Large intestine (tissue), 3 donors: Measurements from ENCODE around the gene ATP2B2. TPM values are rescaled to one million over a fixed set of nuclear protein-coding genes. Genes with fewer than 3 reads are reported as not detected.

Experiments used
- DNase-seq, 2 donors: peaks; one replicate each; pipeline versions ENCODE4 v3.0.0 to v3.0.0-alpha.2; 2013
- H3K27ac ChIP-seq: one replicate; pipeline ENCODE4 v1.5.1; 2013; ENCODE audit warnings: low read length
- H3K27me3 ChIP-seq: 2 replicates; pipeline ENCODE4 v1.6.1; 2013; ENCODE audit warnings: low read length; ENCODE audit not compliant: control insufficient read depth, insufficient read depth
- H3K36me3 ChIP-seq: 2 replicates; pipeline ENCODE4 v1.6.1; 2013; ENCODE audit warnings: low read length; ENCODE audit not compliant: control insufficient read depth, insufficient read depth
- H3K4me1 ChIP-seq: one replicate; pipeline ENCODE4 v1.6.1; 2013; ENCODE audit warnings: low read length; ENCODE audit not compliant: control insufficient read depth, insufficient read depth
- H3K4me3 ChIP-seq: one replicate; pipeline ENCODE4 v1.5.1; 2013; ENCODE audit warnings: low read length
- H3K9me3 ChIP-seq: one replicate; pipeline ENCODE4 v1.6.1; 2013; ENCODE audit warnings: mild to moderate bottlenecking, low read depth, low read length, moderate library complexity; ENCODE audit not compliant: control insufficient read depth
- WGBS: methylation state at CpG from one replicate; pipeline ENCODE4 v1.1.5; 2013; ENCODE audit warnings: low lambda C conversion rate; ENCODE audit not compliant: insufficient coverage; 5-methylcytosine and 5-hydroxymethylcytosine counted together
- polyA plus RNA-seq: library from polyadenylated mRNA; unstranded; fragments of 120-200 nt; gene quantifications from one replicate; pipeline ENCODE4 v1.2.1, GENCODE V29; 2013

ATP2B2 gene
- polyA plus RNA-seq, 1 donor, result 1.5 TPM

DNA sequence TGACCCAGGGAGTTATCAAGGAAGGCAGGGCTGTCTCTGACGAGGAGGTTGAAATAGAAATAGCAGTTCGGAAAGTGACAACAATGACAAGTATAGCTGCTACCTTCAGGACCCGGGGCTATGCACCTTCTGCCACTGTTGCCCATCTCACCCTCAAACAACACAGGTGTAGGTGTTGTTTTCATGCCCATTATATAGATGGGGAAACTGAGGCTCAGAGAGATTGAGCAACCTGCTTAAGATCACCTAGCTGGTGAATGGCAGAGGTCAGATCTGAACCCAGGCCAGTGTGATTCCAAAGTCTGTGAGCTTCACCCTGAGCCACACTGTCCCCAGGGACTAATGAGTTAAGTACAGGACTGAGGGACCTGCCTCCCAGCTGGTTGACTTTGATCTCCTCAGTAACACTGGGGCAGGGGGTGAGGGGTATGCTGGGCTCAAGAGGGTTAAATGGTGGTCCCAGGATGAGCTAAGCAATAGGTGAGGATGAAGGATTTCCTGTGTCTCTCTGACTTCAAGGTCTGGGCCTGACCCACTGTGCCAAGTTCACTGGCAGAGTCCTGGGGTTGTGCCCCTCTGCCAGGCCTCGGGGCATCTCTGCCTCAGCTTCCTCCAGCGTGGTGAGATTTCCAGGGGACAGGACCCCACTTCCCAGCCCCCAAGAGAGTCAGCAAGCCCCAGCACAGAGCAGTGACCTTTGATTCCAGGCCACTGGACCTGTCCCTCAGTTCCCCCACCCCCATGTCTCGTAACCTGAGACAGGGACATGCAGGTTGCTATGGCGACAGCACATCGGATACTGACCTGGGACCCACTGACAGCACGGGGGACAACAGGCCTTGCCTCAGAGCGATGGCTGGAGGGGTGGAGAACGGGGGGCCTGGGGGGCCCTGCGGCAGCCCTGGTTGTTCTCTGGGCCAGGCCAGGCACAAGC lies 35.0 kb downstream of the ATP2B2 start:
- Histone ChIP-seq H3K9me3 (no peaks in the 10 kb centered on the region), H3K36me3 (no peaks in the 10 kb centered on the region), H3K4me1 (no peaks in the 10 kb centered on the region), H3K27ac (no peak overlapping the region), H3K27me3 (peaks cover 24% of the 10 kb centered on the region), H3K4me3 (no peak overlapping the region)
- WGBS, result no CpG with 5 or more reads among the region's 12 CpGs
- DNase-seq, result no peak

GRCh38 chr3:10469441-10470119 lies 35.8 kb downstream of the ATP2B2 start:
- no peak for DNase-seq
- peaks cover 24% of the 10 kb centered on the region for H3K27me3 ChIP-seq

DNA sequence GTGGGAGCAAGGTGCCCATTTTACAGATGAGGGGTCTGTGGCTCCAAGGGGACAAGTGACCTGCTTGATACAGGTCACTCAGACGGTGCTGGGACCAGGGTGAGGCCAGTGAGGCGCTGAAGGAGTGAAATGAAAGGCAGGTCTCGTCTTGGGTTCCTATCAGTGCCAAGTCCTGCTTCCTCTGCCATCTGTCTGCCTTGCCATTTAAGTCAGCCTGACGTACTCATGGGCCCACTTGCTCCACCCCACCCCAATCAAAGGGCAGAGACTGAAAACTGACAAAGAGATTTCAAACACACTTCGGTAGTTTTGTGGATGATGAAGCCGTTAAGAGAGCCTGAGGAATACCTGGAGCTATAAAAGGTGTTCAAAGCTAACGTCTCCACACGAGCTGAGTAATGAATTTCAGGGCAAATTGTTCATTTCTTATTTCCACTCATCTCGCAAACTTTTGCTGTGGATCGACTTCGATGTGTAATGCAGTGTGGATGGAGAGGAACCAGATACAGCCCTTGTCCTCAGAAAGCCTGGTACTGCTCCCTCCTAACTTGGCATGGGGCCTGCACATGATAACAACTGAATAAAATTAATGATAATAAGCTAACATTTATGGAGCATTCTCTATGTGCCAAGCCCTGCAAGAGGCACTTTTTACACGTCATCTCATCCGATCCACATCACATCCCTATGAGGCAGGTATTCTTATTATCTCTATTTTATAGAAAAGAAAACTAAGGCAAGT lies 36.6 kb downstream of the ATP2B2 start:
- H3K4me3 ChIP-seq, result no peak overlapping the region
- no peaks in the 10 kb centered on the region for H3K36me3 ChIP-seq
- 41% methylated on average over 5 of the region's 13 CpGs for WGBS
- peaks cover 24% of the 10 kb centered on the region for H3K27me3 ChIP-seq
- H3K27ac ChIP-seq, result no peak overlapping the region
- H3K9me3 ChIP-seq, result no peaks in the 10 kb centered on the region
- H3K4me1 ChIP-seq, result no peaks in the 10 kb centered on the region
- DNase-seq, result no peak

More at GRCh38 chr3:10469441-10470119, 35.8 kb downstream of the ATP2B2 start:
- H3K4me1 ChIP-seq, result no peaks in the 10 kb centered on the region
- 0% methylated on average over 1 of the region's 9 CpGs for WGBS
- no peaks in the 10 kb centered on the region for H3K36me3 ChIP-seq
- H3K9me3 ChIP-seq, result no peaks in the 10 kb centered on the region
- H3K27ac ChIP-seq, result no peak overlapping the region
- H3K4me3 ChIP-seq, result no peak overlapping the region

DNA sequence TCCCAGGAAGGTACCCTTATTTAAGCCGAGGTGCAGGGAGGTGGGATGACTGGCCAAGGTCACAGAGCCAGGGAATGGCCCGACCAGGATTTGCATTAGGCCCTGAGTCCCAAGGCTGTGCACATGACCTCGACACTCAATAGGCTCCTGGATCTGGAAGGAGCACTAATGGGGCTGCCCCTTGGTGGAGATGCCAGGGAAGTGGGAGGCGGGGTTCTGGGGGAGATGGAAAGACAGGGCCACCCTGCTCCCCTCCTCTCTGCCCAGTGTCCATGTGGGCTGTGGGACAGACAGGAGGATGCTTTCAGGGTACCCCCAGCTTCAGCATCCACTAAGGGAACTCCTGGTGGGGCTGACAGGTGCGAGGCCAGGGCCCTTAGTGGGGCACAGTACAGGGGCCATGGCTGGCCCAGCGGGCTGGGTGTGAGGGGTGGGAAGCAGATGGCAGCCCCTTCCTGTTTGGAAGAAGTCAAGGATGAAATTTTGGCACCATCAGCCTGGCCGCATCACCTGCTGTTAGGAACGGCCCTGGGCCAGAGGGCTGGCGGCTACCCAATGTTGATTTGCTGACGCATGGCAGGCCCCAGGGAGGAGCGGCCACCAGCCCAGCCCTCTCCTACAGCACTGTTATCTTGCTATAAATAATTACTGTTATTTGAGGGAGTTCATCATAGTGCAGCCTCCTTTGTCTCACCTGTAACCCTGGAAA lies 37.3 kb downstream of the ATP2B2 start:
- WGBS, result no CpG with 5 or more reads among the region's 11 CpGs
- no peak overlapping the region for H3K4me3 ChIP-seq
- no peak for DNase-seq
- no peaks in the 10 kb centered on the region for H3K4me1 ChIP-seq
- no peaks in the 10 kb centered on the region for H3K36me3 ChIP-seq
- peaks cover 24% of the 10 kb centered on the region for H3K27me3 ChIP-seq
- no peaks in the 10 kb centered on the region for H3K9me3 ChIP-seq
- no peak overlapping the region for H3K27ac ChIP-seq

DNA sequence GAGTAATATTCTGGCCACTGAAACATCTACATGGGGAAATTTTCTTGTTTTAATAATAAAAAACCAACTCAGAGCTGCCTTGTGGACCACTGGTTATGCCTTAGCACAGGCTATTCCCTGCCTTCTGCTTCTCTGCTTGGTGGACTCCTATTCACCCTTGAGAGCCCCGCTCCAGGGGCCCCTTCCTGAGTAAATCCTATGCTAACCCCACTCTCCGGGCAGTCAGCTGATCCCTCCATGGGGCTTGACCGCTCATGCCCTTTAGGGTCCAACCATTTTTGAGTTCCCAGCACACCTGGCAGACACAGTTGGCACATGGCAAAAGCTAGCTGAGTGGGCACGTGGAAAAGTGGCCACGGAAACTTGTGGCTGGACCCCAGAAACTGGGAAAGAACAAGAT lies 38.2 kb downstream of the ATP2B2 start:
- Histone ChIP-seq H3K36me3 (no peaks in the 10 kb centered on the region), H3K4me3 (no peak overlapping the region), H3K27me3 (peaks cover 22% of the 10 kb centered on the region), H3K4me1 (no peaks in the 10 kb centered on the region), H3K27ac (no peak overlapping the region), H3K9me3 (no peaks in the 10 kb centered on the region)
- no CpG with 5 or more reads among the region's 5 CpGs for WGBS
- no peak for DNase-seq

DNA sequence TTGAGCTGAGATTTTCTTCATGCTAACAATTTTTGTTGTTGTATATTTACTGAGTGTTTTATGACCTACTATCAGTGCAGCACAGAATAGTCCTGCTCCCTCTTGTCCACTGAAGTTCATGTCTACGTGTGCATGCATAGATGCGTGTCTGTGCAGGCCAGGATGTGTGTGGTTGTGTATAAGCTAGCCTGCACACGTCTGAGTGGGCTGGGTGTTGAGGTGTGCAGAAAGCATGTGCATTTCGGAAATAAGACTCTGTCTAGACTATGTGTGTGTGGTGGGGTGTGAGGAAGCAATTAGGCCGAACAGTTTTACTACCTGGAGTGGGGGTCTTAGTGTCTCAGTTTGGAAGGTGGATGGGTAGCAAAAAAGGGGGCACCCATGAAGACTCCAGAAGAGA lies 39.2 kb downstream of the ATP2B2 start:
- DNase-seq, result no peak
- H3K4me1 ChIP-seq, result no peaks in the 10 kb centered on the region
- no peak overlapping the region for H3K4me3 ChIP-seq
- WGBS, result no CpG with 5 or more reads among the region's 5 CpGs
- no peak overlapping the region for H3K27ac ChIP-seq
- H3K27me3 ChIP-seq, result peaks cover 19% of the 10 kb centered on the region
- H3K36me3 ChIP-seq, result no peaks in the 10 kb centered on the region
- H3K9me3 ChIP-seq, result no peaks in the 10 kb centered on the region

- H3K27me3 ChIP-seq, result peaks cover 9% of the 10 kb centered on the region
- no peaks in the 10 kb centered on the region for H3K9me3 ChIP-seq
- H3K36me3 ChIP-seq, result no peaks in the 10 kb centered on the region
- no CpG with 5 or more reads among the region's 1 CpG for WGBS
- no peak overlapping the region for H3K27ac ChIP-seq
- no peaks in the 10 kb centered on the region for H3K4me1 ChIP-seq
- H3K4me3 ChIP-seq, result no peak overlapping the region
- DNase-seq, result no peak
These were observed 40.2 kb downstream of the ATP2B2 start for GRCh38 chr3:10465161-10465560.

- H3K27ac ChIP-seq, result no peak overlapping the region
- no peaks in the 10 kb centered on the region for H3K4me1 ChIP-seq
- no peak for DNase-seq
- no peaks in the 10 kb centered on the region for H3K27me3 ChIP-seq
- no peaks in the 10 kb centered on the region for H3K36me3 ChIP-seq
- H3K9me3 ChIP-seq, result no peaks in the 10 kb centered on the region
- H3K4me3 ChIP-seq, result no peak overlapping the region
- WGBS, result no CpG with 5 or more reads among the region's 21 CpGs
These were observed 41.6 kb downstream of the ATP2B2 start for GRCh38 chr3:10463533-10464434.

GRCh38 chr3:10462641-10463532 lies 42.5 kb downstream of the ATP2B2 start:
- 80% methylated on average over 2 of the region's 10 CpGs for WGBS
- H3K9me3 ChIP-seq, result no peaks in the 10 kb centered on the region
- DNase-seq, result no peak

More at GRCh38 chr3:10462641-10463532, 42.5 kb downstream of the ATP2B2 start:
- Histone ChIP-seq H3K27ac (no peak overlapping the region), H3K36me3 (no peaks in the 10 kb centered on the region), H3K27me3 (no peaks in the 10 kb centered on the region), H3K4me1 (no peaks in the 10 kb centered on the region), H3K4me3 (no peak overlapping the region)
